GM18520 (cell line): Measurements from ENCODE around the gene SAPCD1.

Source experiments
- ATAC-seq: cut with Tn5 transposase; IDR thresholded peaks from one replicate; pipeline ENCODE4 v1.9.1; 2021; ENCODE audit not compliant: unreplicated experiment

Gene SAPCD1

GRCh38 chr6:31749301-31750036, 13.0 kb upstream of the SAPCD1 start:
- ATAC-seq, result no peak

GRCh38 chr6:31750411-31751022, 11.9 kb upstream of the SAPCD1 start:
- no peak for ATAC-seq

GRCh38 chr6:31752739-31753319, 9.6 kb upstream of the SAPCD1 start:
- ATAC-seq, result no peak

- ATAC-seq, result no peak
Observed at GRCh38 chr6:31758281-31758680, 4.2 kb upstream of the SAPCD1 start.

GRCh38 chr6:31760790-31761189, 1.7 kb upstream of the SAPCD1 start:
- no peak for ATAC-seq

- no peak for ATAC-seq
Observed at GRCh38 chr6:31761343-31761742, 1.1 kb upstream of the SAPCD1 start.

- no peak for ATAC-seq
Observed at GRCh38 chr6:31762878-31763618, 592 bp downstream of the SAPCD1 start.

GRCh38 chr6:31763619-31763940, 1.1 kb downstream of the SAPCD1 start:
- no peak for ATAC-seq

- ATAC-seq, result no peak
Observed at GRCh38 chr6:31764198-31764597, 1.7 kb downstream of the SAPCD1 start.

- no peak for ATAC-seq
Observed at GRCh38 chr6:31765559-31765909, 3.1 kb downstream of the SAPCD1 start.

- ATAC-seq, result no peak
Observed at GRCh38 chr6:31765910-31766794, 3.7 kb downstream of the SAPCD1 start.

- no peak for ATAC-seq
Observed at GRCh38 chr6:31767096-31767645, 4.7 kb downstream of the SAPCD1 start.

GRCh38 chr6:31768363-31769257, 6.2 kb downstream of the SAPCD1 start:
- no peak for ATAC-seq

- ATAC-seq, result no peak
Observed at GRCh38 chr6:31769684-31770371, 7.4 kb downstream of the SAPCD1 start.

- no peak for ATAC-seq
Observed at GRCh38 chr6:31770860-31771259, 8.4 kb downstream of the SAPCD1 start.

GRCh38 chr6:31771992-31772358, 9.5 kb downstream of the SAPCD1 start:
- no peak for ATAC-seq

- ATAC-seq, result no peak
Observed at GRCh38 chr6:31775184-31775583, 12.7 kb downstream of the SAPCD1 start.

- no peak for ATAC-seq
Observed at GRCh38 chr6:31775633-31776484, 13.4 kb downstream of the SAPCD1 start.
